Measurements from ENCODE around the gene KLHL4. TPM values are rescaled to one million over a fixed set of nuclear protein-coding genes. Genes with fewer than 3 reads are reported as not detected.

The KLHL4 gene
- polyA plus RNA-seq, 1 donor (not counting 4 experiments of a cell fraction or from before 2014, with no cell fraction given) = 3.7 TPM

GRCh38 chrX:87663421-87663820 is 145.8 kb downstream of the KLHL4 start:
- H3K9me1 ChIP-seq (ENCODE audit: control insufficient read depth, extremely low read depth, insufficient read depth, low read length) = no peaks in the 10 kb centered on the region
- H3K79me2 ChIP-seq (ENCODE audit: control insufficient read depth, insufficient read depth, low read length) = no peaks in the 10 kb centered on the region
- H3K9me3 ChIP-seq (ENCODE audit: control insufficient read depth, low read depth, low read length) = no peaks in the 10 kb centered on the region
- H3K27ac ChIP-seq (ENCODE audit: control insufficient read depth, insufficient read depth, low read length) = no peak overlapping the region
- dilution Hi-C loops (cut with MboI; ENCODE audit: extremely low pct_ligation_motif_present, low sequenced_read_pairs) = no loop called here
- H3K4me1 ChIP-seq (ENCODE audit: control insufficient read depth, extremely low read depth, insufficient read depth, low read length) = no peaks in the 10 kb centered on the region
- no peak overlapping the region for H2AFZ ChIP-seq (ENCODE audit: control insufficient read depth, low read length)
- no peaks in the 10 kb centered on the region for H3K36me3 ChIP-seq (ENCODE audit: control insufficient read depth in 2 of 2, extremely low read depth in 1 of 2, insufficient read depth in 2 of 2, low read length in 2 of 2)
- DNase-seq (ENCODE audit: low read depth, low spot score) (no peak), FAIRE-seq (no peak)
- no peaks in the 10 kb centered on the region for H3K27me3 ChIP-seq (ENCODE audit: control insufficient read depth, extremely low read depth, insufficient read depth, low read length)
- no peak overlapping the region for H3K9ac ChIP-seq (ENCODE audit: control insufficient read depth, extremely low read depth, insufficient read depth, low read length)
- TF ChIP-seq EZH2 (IDR thresholded peaks at IDR 0.05; ENCODE audit: low read length) (no peak), CTCF (optimal IDR thresholded peaks at IDR 0.05 in 1 of 3, IDR thresholded peaks at IDR 0.05 in 1 of 3, conservative IDR thresholded peaks at IDR 0.05 in 1 of 3; ENCODE audit: extremely low read depth in 1 of 3, insufficient read depth in 2 of 3, low read length in 3 of 3) (no peak)
- H3K4me3 ChIP-seq (ENCODE audit: control insufficient read depth in 2 of 3, extremely low read depth in 1 of 3, insufficient read depth in 2 of 3, low read depth in 1 of 3, low read length in 3 of 3) = no peak overlapping the region
- H4K20me1 ChIP-seq (ENCODE audit: control insufficient read depth, extremely low read depth, insufficient read depth, low read length) = no peaks in the 10 kb centered on the region
- no peak overlapping the region for H3K4me2 ChIP-seq (ENCODE audit: control insufficient read depth, extremely low read depth, insufficient read depth, low read depth, low read length)

- Histone ChIP-seq H2AFZ (ENCODE audit: control insufficient read depth, low read length) (no peak overlapping the region), H3K27me3 (ENCODE audit: control insufficient read depth, extremely low read depth, insufficient read depth, low read length) (no peaks in the 10 kb centered on the region), H3K36me3 (ENCODE audit: control insufficient read depth in 2 of 2, extremely low read depth in 1 of 2, insufficient read depth in 2 of 2, low read length in 2 of 2) (no peaks in the 10 kb centered on the region), H3K4me3 (ENCODE audit: control insufficient read depth in 2 of 3, extremely low read depth in 1 of 3, insufficient read depth in 2 of 3, low read depth in 1 of 3, low read length in 3 of 3) (no peak overlapping the region), H3K9me1 (ENCODE audit: control insufficient read depth, extremely low read depth, insufficient read depth, low read length) (no peaks in the 10 kb centered on the region), H3K4me2 (ENCODE audit: control insufficient read depth, extremely low read depth, insufficient read depth, low read depth, low read length) (no peak overlapping the region), H3K9me3 (ENCODE audit: control insufficient read depth, low read depth, low read length) (no peaks in the 10 kb centered on the region), H3K79me2 (ENCODE audit: control insufficient read depth, insufficient read depth, low read length) (no peaks in the 10 kb centered on the region), H3K4me1 (ENCODE audit: control insufficient read depth, extremely low read depth, insufficient read depth, low read length) (no peaks in the 10 kb centered on the region), H3K9ac (ENCODE audit: control insufficient read depth, extremely low read depth, insufficient read depth, low read length) (no peak overlapping the region), H3K27ac (ENCODE audit: control insufficient read depth, insufficient read depth, low read length) (no peak overlapping the region), H4K20me1 (ENCODE audit: control insufficient read depth, extremely low read depth, insufficient read depth, low read length) (no peaks in the 10 kb centered on the region)
- dilution Hi-C loops (cut with MboI; ENCODE audit: extremely low pct_ligation_motif_present, low sequenced_read_pairs) = no loop called here
- FAIRE-seq (no peak), DNase-seq (ENCODE audit: low read depth, low spot score) (no peak)
- TF ChIP-seq CTCF (optimal IDR thresholded peaks at IDR 0.05 in 1 of 3, IDR thresholded peaks at IDR 0.05 in 1 of 3, conservative IDR thresholded peaks at IDR 0.05 in 1 of 3; ENCODE audit: extremely low read depth in 1 of 3, insufficient read depth in 2 of 3, low read length in 3 of 3) (peak in 1 of 3 experiments; percentile 34), EZH2 (IDR thresholded peaks at IDR 0.05; ENCODE audit: low read length) (no peak)
These were observed 146.8 kb downstream of the KLHL4 start for GRCh38 chrX:87664381-87664780.

Data from keratinocyte (primary cell).